Stimulated activated CD8-positive, alpha-beta memory T cell treated with anti-CD3 and anti-CD28 coated beads, Interleukin-7, amount 100 ng/mL, for 24 hours (primary cell): Measurements from ENCODE around the gene UBE2M.
A peak's percentile ranks its signal among the peaks of the same experiment; 100 is the strongest.
"Not testable (repeated sequence)": the region's sequence is repeated elsewhere in the genome, so short reads cannot be mapped to it uniquely, and the experiment has no call there.

Source experiments
- DNase-seq: peaks from one replicate; pipeline ENCODE4 v3.0.0-alpha.2; 2020; ENCODE audit warnings: low read depth

Gene UBE2M

DNA sequence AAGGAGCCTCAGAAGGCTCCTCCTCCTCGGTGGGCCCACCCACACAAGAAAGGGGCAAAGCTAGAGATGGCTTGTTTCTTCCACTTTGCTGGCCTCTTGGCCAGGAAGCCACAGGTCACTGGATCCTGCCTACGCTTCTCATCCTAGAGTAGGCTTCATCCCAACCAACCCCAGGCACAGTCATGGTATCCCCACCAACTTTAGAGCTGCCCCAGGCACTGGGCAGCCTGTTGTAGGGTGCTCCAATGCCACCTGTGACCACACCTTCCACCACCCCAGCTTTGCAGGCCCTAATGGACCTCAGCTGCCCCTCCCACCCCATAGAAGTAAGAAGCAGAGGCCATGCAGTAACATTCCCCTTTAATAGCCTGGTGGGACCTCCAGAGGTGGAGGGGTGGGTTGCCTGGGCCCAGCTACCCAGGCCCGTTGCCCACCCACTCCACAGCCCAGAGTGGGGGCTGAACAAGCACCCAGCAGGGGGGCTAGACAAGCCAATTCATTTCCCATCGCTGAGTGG, 3.0 kb downstream of the UBE2M start:
- no peak for DNase-seq

- peak; percentile 98 for DNase-seq
Measured at GRCh38 chr19:58554494-58555368, 3.7 kb downstream of the UBE2M start, which contains the start of gene CHMP2A. TSS of gene CHMP2A (minus strand) at chr19:58555105. CDS start at chr19:58554212, 893 bp downstream.

DNA sequence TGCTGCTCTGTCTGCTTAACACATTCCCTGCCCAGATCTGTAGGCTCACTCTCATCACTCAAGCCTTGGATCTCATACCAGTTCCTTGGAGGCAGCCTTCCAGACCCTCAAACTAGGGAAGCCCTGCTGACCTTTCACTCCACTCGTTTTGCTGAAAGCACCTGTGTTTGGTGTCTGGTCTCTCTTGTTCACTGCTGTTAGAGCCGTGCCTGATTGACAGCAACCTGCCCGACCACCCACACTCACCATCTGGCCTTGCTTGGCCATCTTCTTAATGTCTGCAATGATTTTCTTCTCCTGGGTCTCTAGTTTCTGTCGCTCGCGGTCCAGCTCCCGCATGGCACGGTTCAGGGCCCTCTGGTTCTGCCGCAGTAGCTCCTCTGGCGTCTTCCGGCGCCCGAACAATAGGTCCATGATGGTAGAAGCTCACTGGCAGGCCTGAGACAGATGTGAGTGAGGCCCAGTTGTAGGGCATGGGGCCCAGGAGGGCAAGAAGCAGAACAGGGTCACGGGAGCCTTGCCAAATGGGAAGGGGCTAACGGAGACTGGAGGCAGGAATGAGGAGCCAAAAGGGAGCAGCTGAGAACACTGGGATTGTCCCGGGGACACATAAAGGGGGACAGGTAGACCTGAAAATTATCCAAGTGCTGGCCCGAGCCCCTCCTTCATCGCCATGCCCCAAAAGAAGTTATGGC, 4.5 kb downstream of the UBE2M start:
- no peak for DNase-seq

- no peak for DNase-seq
Measured at GRCh38 chr19:58552655-58553054, 5.8 kb downstream of the UBE2M start.

DNA sequence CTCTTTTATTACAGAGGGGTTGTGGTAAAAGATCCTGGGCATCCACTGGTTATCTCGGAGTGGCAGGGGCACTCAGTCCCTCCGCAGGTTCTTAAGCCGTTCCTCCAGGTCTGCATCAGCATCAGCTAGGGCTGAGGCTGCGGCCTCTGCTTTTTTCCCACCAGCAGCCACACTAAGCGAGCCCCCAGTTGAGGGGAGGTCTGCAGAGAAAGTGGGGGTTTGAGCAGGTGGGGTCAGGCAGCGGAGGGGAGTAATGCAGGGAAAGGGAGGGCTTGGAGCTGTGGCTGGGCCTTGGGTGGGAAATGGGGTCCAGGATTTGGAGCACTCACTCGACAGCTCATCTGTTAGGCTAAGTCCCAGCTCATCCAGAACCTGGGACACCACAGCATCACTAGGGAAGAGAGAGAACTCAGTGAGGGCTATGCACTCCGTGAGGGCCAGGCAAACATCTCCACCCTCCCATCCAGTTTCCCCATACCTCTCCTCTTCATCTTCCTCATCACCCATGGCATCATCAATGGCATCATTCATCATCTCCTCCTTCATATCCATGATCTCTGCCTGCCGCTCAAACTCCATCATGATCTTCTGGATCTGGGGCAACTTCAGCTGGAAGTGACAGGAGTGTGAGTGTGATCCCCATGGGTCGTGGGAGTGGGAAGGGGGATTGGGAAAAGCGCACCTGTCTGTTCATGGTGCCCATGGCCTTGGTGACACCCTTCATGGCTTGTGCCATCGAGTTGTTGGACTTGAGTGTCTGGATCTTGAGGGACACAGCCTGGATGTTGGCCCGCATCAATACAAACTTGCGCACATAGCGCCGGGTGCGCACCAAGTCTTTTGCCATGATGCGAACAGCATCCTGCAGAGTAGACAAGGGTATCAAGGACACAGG, 6.6 kb downstream of the UBE2M start:
- DNase-seq: no peak

GRCh38 chr19:58551123-58551497, 7.3 kb downstream of the UBE2M start:
- no peak for DNase-seq

- DNase-seq: no peak
Measured at GRCh38 chr19:58550362-58551122, 7.9 kb downstream of the UBE2M start.

- no peak for DNase-seq
Measured at GRCh38 chr19:58549664-58550361, 8.6 kb downstream of the UBE2M start.

DNA sequence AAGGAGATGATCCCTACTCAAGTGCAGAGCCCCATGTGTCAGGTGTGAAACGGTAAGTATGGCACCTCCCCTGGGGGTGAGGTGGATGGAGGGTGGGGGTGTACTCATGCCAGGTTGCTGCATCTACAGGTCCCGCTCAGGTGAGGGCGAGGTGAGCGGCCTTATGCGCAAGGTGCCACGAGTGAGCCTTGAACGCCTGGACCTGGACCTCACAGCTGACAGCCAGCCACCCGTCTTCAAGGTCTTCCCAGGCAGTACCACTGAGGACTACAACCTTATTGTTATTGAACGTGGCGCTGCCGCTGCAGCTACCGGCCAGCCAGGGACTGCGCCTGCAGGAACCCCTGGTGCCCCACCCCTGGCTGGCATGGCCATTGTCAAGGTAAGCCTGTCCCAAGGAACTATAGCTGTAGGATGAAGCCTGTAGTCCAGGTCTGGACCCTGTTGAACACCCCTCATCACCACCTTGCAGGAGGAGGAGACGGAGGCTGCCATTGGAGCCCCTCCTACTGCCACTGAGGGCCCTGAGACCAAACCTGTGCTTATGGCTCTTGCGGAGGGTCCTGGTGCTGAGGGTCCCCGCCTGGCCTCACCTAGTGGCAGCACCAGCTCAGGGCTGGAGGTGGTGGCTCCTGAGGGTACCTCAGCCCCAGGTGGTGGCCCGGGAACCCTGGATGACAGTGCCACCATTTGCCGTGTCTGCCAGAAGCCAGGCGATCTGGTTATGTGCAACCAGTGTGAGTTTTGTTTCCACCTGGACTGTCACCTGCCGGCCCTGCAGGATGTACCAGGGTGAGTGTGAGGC, 9.3 kb downstream of the UBE2M start:
- no peak for DNase-seq

GRCh38 chr19:58547323-58548312, 10.8 kb downstream of the UBE2M start:
- DNase-seq: no peak

DNA sequence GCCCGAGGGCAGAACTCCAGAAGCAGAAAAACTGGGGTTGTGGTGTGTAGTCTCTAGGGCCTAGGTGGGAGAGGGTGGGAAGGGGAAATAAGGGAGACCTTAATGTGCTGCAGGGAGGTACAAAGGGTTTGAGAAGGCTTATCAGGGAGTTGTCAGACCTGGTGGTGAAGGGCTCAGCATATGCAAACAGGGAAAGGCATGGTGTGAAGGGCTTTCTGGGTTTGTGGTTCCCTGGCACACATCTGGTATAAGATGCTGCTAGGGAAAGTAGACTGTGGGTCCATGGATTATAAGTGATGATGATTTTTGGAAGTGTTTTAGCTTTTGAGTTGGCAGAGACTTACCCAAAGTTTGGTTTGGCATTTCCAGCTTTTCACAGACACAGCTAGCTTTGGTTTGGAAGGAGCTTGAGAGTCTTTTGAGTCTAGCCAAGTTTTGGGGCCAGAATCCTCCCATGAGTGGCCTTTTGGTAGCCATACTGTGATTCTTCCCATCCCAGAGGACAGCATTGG, 12.3 kb downstream of the UBE2M start:
- no peak for DNase-seq

DNA sequence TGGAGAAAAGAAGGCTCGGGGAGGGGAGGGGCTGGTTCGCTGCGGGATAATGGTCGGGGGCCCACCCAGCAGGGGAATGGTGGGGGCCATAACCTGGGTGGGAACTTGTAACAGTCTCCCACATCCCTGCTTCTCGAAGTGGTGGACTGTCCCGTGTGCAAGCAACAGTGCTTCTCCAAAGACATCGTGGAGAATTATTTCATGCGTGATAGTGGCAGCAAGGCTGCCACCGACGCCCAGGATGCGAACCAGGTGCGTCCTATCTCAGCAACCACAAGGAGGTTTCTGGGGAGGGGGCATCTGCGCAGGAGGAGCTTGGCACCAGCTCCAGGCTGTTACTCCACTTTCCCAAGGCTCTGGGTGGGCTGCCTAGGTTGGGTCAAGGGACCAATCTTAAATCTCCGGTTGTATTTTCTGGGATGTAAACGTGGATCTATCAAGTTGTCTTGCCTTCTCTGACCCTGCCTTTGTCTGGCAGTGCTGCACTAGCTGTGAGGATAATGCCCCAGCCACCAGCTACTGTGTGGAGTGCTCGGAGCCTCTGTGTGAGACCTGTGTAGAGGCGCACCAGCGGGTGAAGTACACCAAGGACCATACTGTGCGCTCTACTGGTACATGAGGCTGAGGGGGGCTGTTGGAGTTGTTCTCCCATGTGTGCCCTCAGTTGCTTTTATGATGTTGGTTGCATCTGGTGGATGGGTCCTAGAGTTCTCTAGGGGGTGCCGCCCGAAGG, 13.0 kb downstream of the UBE2M start:
- DNase-seq: no peak

GRCh38 chr19:58544591-58545285, 13.7 kb downstream of the UBE2M start:
- peak; percentile 43 for DNase-seq

DNA sequence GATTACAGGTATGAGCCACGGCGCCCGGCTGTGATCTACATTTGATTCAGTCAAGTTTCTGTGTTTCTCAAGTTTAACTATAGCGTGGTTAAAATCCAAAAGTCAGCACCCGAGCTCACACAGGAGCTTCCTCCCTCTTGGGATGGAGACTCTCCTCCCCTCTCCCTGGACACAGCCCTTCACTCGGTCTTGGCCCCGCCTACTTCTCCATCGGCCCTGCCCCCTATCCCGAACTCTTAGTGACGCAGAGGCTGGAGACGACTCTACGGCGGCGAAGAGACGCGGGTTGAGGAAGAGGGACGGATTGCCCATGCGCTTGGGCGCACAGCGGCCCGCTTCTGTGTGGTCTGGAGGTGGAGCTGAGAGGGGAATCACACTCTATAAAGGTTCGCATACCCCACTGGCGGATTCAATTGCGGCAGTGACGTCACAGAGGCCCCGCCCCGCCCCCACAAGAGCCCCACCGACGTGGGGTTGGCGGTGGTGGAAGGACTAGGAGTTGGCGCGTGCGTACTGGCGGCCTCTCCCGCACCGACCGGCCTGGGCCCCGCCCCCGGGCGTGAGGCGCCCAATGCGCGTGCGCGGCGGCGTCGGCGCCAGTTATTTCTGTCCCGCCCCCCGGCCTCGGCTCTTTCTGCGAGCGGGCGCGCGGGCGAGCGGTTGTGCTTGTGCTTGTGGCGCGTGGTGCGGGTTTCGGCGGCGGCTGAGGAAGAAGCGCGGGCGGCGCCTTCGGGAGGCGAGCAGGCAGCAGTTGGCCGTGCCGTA, 14.4 kb downstream of the UBE2M start, which contains the start of gene TRIM28:
TRIM28 (plus strand) TSS at position 239 of the 765 bp plus-strand sequence. CDS start 694 bp downstream, outside the sequence.
- DNase-seq: peak; percentile 100

DNA sequence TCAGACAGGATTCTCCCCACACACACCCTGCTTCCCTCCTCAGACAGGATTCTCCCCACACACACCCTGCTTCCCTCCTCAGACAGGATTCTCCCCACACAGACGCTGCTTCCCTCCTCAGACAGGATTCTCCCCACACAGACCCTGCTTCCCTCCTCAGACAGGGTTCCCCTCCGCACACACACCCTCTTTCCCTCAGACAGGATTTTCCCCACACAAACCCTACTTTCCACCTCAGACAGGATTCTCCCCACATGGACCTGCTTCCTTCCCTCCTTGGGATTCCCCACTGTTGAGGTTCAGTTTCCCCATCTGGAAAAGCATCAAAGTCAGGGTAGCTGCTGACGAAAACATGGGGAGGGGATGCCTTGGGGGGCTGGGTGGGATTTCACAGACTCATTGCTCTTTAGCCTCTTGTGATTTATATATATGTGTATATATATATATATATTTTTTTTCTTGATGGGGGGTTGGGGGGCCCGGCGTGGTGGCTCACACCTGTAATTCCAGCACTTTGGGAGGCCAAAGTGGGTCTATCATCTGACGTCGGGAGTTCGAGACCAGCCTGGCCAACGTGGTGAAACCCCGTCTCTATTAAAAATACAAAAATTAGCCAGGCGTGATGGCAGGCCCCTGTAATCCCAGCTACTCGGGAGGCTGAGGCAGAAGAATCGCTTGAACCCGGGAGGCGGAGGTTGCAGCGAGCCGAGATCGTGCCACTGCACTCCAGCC, 15.6 kb downstream of the UBE2M start:
- not testable (repeated sequence) for DNase-seq
